HepG2 (cell line): Measurements from ENCODE around the gene GRB2. TPM values are rescaled to one million over a fixed set of nuclear protein-coding genes. Genes with fewer than 3 reads are reported as not detected.

Experiments used
- ATM ChIP-seq: fragments of 450-650 bp; IDR thresholded peaks from 2 replicates; pipeline ENCODE4 v1.7.1; 2017; ENCODE audit warnings: mild to moderate bottlenecking, borderline replicate concordance
- CBX1 ChIP-seq: IDR thresholded peaks from one replicate; pipeline ENCODE4 v1.6.1; 2016; ENCODE audit warnings: antibody characterized with exemption, low read depth
- CEBPG ChIP-seq: IDR thresholded peaks from 2 replicates; pipeline ENCODE4 v1.6.1; 2016
- CHD2 ChIP-seq: IDR thresholded peaks from 2 replicates; pipeline ENCODE4 v1.6.1; 2011; ENCODE audit warnings: low read depth, low read length, improper control_type of control experiment
- ETV5 ChIP-seq: IDR thresholded peaks from 2 replicates; pipeline ENCODE4 v1.6.1; 2018; ENCODE audit warnings: missing biosample characterization, missing genetic modification reagents, inconsistent platforms, borderline replicate concordance
- MAF1 ChIP-seq: sonication (generic); formaldehyde crosslinking; IDR thresholded peaks from 2 replicates; pipeline ENCODE4 v1.5.0; 2020; ENCODE audit warnings: missing genetic modification reagents, borderline replicate concordance
- MEIS2 ChIP-seq: sonication (generic); formaldehyde crosslinking; IDR thresholded peaks from 2 replicates; pipeline ENCODE4 v1.9.0; 2021; ENCODE audit warnings: mild to moderate bottlenecking, missing genetic modification reagents
- MTA1 ChIP-seq: sonication (generic); formaldehyde crosslinking; IDR thresholded peaks from 2 replicates; pipeline ENCODE4 v1.4.0; 2020; ENCODE audit warnings: missing genetic modification reagents, mild to moderate bottlenecking, borderline replicate concordance
- ONECUT2 ChIP-seq: sonication (generic); formaldehyde crosslinking; IDR thresholded peaks from 2 replicates; pipeline ENCODE4 v1.4.0; 2020; ENCODE audit warnings: missing genetic modification reagents
- PLRG1 ChIP-seq: fragments of 450-650 bp; conservative IDR thresholded peaks from 2 replicates; pipeline ENCODE4 v1.6.1; 2016
- SIN3B ChIP-seq: fragments of 150-350 bp; IDR thresholded peaks from 2 replicates; pipeline ENCODE4 v1.6.1; 2014; ENCODE audit warnings: low read length
- SNAI1 ChIP-seq: sonication (generic); formaldehyde crosslinking; IDR thresholded peaks from 2 replicates; pipeline ENCODE4 v1.5.0; 2020; ENCODE audit warnings: mild to moderate bottlenecking, missing genetic modification reagents, borderline replicate concordance
- ZFP36L1 ChIP-seq: sonication (generic); formaldehyde crosslinking; IDR thresholded peaks from 2 replicates; pipeline ENCODE4 v1.8.0; 2022; ENCODE audit warnings: mild to moderate bottlenecking, missing genetic modification reagents, moderate library complexity
- ZIK1 ChIP-seq: sonication (generic); formaldehyde crosslinking; IDR thresholded peaks from 2 replicates; pipeline ENCODE4 v1.5.0; 2020; ENCODE audit warnings: mild to moderate bottlenecking, low read depth, missing genetic modification reagents, borderline replicate concordance
- ZNF10 ChIP-seq: sonication (generic); formaldehyde crosslinking; IDR thresholded peaks from 2 replicates; pipeline ENCODE4 v1.4.0; 2020; ENCODE audit warnings: mild to moderate bottlenecking, low read depth, missing genetic modification reagents, borderline replicate concordance
- ZNF296 ChIP-seq: sonication (generic); formaldehyde crosslinking; conservative IDR thresholded peaks from 2 replicates; pipeline ENCODE4 v1.5.0; 2020; ENCODE audit warnings: mild to moderate bottlenecking, missing genetic modification reagents
- ZNF335 ChIP-seq: sonication (generic); formaldehyde crosslinking; IDR thresholded peaks from 2 replicates; pipeline ENCODE4 v1.4.0; 2020; ENCODE audit warnings: missing genetic modification reagents
- polyA plus RNA-seq, 8 experiments: library from polyadenylated mRNA; depleted of rRNA in 3 of 8; stranded (reverse) in 7 of 8; unstranded in 1 of 8; fragments of >200 nt; fragmentation: Illumina TruSeq in 4 of 8; extraction: Trizol in 4 of 8; gene quantifications; 2 replicates each; pipeline versions ENCODE4 v1.2.1 to v1.2.3, GENCODE V29; 2011 to 2016; ENCODE audit warnings: low read depth in 4 of 8, missing spikeins in 1 of 8, mixed read lengths in 1 of 8; ENCODE audit not compliant: insufficient read depth in 1 of 8
- total RNA-seq, 5 experiments: library from RNA; depleted of rRNA; stranded (reverse); fragments of >200 nt; fragmentation: Illumina TruSeq; extraction: Trizol; gene quantifications; 2 replicates each; pipeline ENCODE4 v1.2.3, GENCODE V29; 2016; ENCODE audit warnings: low read depth in 1 of 5
- TF ChIP-seq, protein P1 (sequence below): sonication (generic); formaldehyde crosslinking; IDR thresholded peaks from 2 replicates; pipeline ENCODE4 v1.5.0; 2020; ENCODE audit warnings: mild to moderate bottlenecking, low read depth, missing genetic modification reagents, borderline replicate concordance
- TF ChIP-seq, protein P2 (sequence below): IDR thresholded peaks from 2 replicates; pipeline ENCODE4 v1.6.1; 2018; ENCODE audit warnings: missing genetic modification reagents, mild to moderate bottlenecking, missing compliant biosample characterization
- TF ChIP-seq, protein P3 (sequence below): sonication (generic); formaldehyde crosslinking; IDR thresholded peaks from 2 replicates; pipeline ENCODE4 v1.4.0; 2020; ENCODE audit warnings: missing genetic modification reagents, borderline replicate concordance
- TF ChIP-seq, protein P4 (sequence below): sonication (generic); formaldehyde crosslinking; IDR thresholded peaks from 2 replicates; pipeline ENCODE4 v1.4.0; 2020; ENCODE audit warnings: missing genetic modification reagents

Gene GRB2
- total and polyA plus RNA-seq, 2 of the 13 experiments (the other 11 are each of a cell fraction or from before 2014, with no cell fraction given) = 84.6 to 92.3 TPM

DNA sequence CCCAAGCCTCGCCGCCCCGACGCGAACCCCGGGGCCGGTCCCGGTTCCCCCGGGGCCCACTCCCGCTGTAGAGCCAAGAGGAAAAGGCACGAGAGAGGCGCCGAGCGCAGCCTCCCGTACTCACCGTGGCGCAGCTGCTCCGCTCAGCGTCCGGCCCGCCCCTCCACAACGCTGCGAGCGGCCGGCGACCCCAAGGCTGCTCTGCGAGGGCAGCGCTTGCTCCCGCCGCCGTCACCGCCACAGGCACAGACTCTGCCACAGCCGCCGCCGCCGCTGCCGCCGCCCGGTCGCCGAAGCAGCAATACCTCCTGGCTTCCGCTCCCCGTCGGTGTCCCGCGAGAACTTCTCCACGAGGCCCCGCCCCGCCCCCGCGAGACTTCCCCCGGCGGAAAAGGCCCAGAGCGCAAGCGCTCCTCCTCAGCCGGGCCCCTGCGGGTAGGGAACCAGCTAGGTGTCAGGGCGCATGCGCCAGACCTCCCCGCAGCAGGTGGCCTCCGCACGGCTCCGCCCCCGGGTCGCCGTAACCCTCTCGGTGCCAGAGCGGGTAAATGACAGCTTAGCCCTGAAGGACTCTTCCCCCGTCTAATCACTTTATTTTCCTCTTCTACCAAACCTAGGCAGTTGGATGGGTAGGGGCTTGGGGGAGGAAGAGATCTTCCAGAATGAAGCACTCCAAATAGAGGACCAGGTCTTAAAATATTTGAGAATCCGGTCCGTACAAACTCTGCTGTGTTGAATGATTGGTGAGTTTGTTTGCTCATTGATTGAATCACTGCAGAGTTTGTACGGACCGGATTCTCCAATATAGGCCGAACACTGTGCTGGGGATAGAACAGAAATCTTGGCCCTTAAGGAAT lies at the start of gene GRB2 (continued):
- TF ChIP-seq, protein P1, sequence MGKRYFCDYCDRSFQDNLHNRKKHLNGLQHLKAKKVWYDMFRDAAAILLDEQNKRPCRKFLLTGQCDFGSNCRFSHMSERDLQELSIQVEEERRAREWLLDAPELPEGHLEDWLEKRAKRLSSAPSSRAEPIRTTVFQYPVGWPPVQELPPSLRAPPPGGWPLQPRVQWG (CRISPR knock-in tag) = no peak
- peak; percentile 5; the same call in 1 of the 2 replicates for TF ChIP-seq CEBPG (CRISPR knock-in tag)
- peak; percentile 87; the same call in 1 of the 2 replicates for TF ChIP-seq ZIK1 (CRISPR knock-in tag)
- TF ChIP-seq MEIS2 (CRISPR knock-in tag) = peak; percentile 87
- TF ChIP-seq ONECUT2 (CRISPR knock-in tag) = peak; percentile 53; the same call in 1 of the 2 replicates
- TF ChIP-seq MAF1 (CRISPR knock-in tag) = 0 out of 2 replicates have a peak, but pooled peaks have one; percentile 68
- peak; percentile 42; the same call in 1 of the 2 replicates for TF ChIP-seq SNAI1
- TF ChIP-seq, protein P2, sequence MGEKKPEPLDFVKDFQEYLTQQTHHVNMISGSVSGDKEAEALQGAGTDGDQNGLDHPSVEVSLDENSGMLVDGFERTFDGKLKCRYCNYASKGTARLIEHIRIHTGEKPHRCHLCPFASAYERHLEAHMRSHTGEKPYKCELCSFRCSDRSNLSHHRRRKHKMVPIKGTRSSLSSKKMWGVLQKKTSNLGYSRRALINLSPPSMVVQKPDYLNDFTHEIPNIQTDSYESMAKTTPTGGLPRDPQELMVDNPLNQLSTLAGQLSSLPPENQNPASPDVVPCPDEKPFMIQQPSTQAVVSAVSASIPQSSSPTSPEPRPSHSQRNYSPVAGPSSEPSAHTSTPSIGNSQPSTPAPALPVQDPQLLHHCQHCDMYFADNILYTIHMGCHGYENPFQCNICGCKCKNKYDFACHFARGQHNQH (CRISPR knock-in tag) = peak; percentile 89
- TF ChIP-seq CHD2 = peak; percentile 97
- no peak for TF ChIP-seq ATM
- TF ChIP-seq ZFP36L1 = peak; percentile 76; the same call in 1 of the 2 replicates
- no peak for TF ChIP-seq ZNF296 (CRISPR knock-in tag)
- peak; percentile 44; the same call in 1 of the 2 replicates for TF ChIP-seq ZNF10
- TF ChIP-seq SIN3B = peak; percentile 44; the same call in 1 of the 2 replicates
- TF ChIP-seq MTA1 (CRISPR knock-in tag) = peak; percentile 79; the same call in 1 of the 2 replicates
- peak; percentile 27 for TF ChIP-seq CBX1
- TF ChIP-seq, protein P3, sequence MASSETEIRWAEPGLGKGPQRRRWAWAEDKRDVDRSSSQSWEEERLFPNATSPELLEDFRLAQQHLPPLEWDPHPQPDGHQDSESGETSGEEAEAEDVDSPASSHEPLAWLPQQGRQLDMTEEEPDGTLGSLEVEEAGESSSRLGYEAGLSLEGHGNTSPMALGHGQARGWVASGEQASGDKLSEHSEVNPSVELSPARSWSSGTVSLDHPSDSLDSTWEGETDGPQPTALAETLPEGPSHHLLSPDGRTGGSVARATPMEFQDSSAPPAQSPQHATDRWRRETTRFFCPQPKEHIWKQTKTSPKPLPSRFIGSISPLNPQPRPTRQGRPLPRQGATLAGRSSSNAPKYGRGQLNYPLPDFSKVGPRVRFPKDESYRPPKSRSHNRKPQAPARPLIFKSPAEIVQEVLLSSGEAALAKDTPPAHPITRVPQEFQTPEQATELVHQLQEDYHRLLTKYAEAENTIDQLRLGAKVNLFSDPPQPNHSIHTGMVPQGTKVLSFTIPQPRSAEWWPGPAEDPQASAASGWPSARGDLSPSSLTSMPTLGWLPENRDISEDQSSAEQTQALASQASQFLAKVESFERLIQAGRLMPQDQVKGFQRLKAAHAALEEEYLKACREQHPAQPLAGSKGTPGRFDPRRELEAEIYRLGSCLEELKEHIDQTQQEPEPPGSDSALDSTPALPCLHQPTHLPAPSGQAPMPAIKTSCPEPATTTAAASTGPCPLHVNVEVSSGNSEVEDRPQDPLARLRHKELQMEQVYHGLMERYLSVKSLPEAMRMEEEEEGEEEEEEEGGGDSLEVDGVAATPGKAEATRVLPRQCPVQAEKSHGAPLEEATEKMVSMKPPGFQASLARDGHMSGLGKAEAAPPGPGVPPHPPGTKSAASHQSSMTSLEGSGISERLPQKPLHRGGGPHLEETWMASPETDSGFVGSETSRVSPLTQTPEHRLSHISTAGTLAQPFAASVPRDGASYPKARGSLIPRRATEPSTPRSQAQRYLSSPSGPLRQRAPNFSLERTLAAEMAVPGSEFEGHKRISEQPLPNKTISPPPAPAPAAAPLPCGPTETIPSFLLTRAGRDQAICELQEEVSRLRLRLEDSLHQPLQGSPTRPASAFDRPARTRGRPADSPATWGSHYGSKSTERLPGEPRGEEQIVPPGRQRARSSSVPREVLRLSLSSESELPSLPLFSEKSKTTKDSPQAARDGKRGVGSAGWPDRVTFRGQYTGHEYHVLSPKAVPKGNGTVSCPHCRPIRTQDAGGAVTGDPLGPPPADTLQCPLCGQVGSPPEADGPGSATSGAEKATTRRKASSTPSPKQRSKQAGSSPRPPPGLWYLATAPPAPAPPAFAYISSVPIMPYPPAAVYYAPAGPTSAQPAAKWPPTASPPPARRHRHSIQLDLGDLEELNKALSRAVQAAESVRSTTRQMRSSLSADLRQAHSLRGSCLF (CRISPR knock-in tag) = no peak
- TF ChIP-seq PLRG1 = no peak
- TF ChIP-seq, protein P4, sequence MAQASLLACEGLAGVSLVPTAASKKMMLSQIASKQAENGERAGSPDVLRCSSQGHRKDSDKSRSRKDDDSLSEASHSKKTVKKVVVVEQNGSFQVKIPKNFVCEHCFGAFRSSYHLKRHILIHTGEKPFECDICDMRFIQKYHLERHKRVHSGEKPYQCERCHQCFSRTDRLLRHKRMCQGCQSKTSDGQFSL (CRISPR knock-in tag) = no peak
- peak; percentile 68 for TF ChIP-seq ETV5 (CRISPR knock-in tag)
- peak; percentile 93 for TF ChIP-seq ZNF335 (CRISPR knock-in tag)
